ENCODE measurements around the gene NSDHL.
A peak's percentile ranks its signal among the peaks of the same experiment; 100 is the strongest.
"Not testable (repeated sequence)": the region's sequence is repeated elsewhere in the genome, so short reads cannot be mapped to it uniquely, and the experiment has no call there.

NSDHL gene

DNA sequence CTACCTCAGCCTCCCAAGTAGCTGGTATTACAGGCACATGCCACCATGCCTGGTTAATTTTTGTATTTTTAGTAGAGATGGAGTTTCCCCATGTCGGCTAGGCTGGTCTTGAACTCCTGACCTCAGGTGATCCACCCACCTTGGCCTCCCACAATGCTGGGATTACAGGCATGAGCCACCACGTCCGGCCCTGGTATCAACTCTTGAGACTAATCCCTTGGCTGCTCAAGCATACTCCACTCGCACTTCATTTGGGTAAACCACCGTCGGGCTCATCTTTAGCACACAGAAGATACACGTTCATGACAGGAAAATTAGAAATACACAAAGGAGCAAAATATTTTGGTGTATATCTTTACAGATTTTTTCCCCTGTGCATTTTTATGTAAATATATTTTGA lies 79.2 kb downstream of the NSDHL start:
- not testable (repeated sequence) for DNase-seq (ENCODE audit: low spot score); FAIRE-seq

DNA sequence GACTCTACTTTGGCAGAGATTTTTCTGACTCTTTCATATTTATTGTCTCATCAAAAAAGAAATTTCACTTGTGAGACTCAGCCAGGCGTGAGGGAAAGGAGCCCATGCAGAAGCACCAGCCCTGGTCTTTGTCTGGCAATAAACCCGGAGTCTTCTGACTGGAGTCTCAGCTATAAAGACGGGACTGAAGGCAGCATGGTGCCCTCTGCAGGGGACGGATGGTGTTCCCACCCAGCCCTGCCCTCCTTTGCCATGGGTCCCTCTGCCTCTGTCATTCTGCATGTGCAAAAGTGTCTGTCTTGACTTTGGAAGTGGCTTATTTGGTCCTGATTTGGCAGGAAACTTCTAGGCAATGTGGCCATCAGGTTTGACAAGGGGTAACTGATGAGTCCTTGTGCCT lies 81.2 kb downstream of the NSDHL start:
- no peak for FAIRE-seq

DNA sequence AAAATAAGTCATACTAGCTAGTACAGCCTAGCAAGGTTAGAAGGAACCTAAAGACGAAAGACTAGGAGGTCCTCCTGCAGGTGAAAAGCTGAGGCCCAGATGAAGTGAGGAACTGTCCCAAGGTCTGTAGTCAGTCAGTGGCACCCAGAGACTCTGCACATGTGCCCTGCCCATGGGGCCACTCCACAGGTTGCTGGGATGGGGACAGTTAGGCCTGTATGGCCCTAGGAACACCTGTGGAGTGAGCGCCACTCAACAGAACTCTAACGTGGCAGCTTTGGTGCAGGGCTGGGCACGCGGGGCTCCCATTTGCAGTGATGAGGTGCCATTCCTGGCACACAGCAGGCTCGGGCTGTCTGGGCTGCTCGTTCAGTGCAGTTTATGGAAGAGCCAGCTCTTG lies 81.8 kb downstream of the NSDHL start:
- DNase-seq (ENCODE audit: low spot score): no peak
- no peak for FAIRE-seq

More for the DNA sequence above, 81.2 kb downstream of the NSDHL start:
- DNase-seq (ENCODE audit: low spot score): no peak

DNA sequence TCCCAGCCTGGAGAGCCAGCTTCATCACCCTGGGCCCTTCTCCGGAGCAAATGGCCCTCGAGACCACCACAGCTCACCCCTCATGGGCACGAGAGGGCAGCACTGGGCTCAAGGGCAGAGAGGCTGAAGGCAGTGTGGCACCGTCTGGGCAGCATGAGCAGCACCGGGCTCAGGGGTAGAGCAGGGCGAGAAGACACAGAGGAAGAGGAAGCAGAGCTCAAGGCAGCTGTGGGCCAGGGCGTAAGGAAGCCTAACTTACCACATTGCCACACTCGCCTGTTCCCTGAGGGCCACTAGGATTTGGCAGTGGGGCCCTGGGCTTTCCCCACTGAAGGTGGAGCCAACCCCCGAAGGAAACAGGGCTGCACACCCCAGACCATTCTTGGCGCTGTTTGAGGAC lies 82.5 kb downstream of the NSDHL start:
- DNase-seq (ENCODE audit: low spot score) (no peak), FAIRE-seq (no peak)

DNA sequence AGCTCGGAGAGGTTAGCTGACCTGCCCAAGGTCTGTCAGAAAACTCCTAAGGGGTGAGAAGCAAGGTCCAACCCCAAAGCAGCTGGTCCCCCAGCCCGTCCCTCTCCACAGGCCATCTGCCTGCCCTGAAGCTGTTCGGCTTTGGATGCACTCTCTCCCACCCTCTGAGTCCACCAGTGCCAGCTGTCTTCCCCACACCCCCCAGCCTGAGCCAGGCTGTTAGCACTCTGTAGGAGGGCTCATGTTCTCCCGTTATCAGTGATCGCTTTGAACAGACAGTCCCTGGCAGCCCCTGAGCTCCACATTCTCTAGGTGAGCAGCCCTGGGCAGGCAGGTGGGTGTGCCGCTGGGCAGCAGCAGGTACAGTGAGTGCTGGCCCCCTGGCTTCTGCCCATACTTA lies 83.0 kb downstream of the NSDHL start:
- no peak for FAIRE-seq
- no peak for DNase-seq (ENCODE audit: low spot score)

DNA sequence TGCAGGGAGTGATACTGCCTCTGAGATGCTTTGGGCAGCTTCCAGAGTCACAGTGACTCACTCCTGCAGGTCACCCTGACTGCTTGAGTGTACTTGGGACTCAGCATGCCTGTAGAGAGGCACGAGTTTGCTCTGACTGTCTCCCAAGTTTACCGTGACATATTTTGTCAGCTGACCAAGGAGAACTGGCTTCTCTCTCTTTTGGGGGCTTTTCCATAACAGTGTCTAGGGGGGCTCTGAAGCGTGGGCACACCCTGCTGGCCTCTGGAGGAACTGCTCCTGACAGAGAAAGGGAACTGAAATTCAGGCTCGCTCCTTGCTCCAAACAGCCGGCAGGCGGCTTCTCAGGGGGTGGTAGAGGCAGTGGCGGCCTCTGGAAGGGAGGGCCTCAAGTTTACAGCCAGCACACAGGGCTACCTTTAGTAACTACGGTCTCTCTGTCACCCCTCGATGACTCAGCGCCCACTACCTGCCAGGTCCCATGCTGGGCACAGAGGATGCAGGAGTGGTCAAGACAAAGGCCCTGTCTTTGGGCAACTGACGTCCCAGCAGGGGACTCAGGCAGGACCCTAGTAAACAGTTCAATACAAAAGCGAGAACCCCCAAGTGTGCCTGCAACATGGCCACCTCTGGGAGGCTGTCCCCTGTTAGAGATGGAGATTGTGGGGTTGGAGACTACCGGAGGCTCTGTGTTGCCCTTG lies 84.8 kb downstream of the NSDHL start:
- FAIRE-seq (no peak), DNase-seq (ENCODE audit: low spot score) (peak; percentile 26)

DNA sequence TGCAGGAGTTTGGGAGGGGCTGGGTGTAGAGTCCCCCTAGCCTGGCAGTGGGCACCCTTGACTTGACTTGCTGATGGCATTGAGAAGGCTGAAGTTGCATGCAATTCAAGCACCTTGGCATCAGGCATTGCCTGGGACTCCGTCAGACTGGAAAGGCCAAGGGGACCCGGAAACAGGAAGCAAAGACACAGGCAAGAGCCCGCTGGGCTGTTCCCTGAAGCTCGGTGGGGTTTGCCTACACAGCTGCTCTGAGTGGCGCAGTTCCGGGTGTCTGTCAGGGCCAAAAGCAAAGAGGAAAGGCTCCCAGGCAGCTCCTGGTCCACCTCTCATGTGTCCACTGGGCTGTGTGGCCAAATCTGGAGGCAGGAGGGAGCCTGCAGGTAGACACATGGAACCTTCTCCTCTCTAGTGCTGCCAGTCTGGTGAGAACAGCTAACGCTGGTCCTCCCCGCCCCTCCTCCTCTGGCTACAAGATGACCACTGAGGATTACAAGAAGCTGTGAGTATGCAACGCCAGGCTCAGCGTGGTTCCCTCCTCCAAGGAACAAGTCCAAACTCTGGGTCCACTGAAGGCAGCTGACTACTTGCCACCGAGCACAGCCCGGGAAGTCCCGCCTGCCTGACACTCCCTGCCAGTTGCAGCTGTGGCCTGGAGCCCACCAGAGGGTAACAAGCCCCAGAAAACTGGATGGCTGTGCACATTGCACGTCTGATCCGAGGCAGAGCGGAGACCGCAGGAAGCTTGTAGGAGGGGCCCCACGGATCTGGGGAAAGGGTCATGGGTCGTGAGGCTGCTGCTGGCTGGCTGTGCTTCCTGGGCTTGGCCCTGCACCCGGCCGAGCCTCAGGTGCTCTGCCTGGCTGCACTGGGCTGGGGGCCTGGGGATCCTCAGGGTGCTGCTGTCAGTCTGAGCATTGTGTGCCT lies 87.1 kb downstream of the NSDHL start:
- FAIRE-seq: no peak
- no peak for DNase-seq (ENCODE audit: low spot score)

DNA sequence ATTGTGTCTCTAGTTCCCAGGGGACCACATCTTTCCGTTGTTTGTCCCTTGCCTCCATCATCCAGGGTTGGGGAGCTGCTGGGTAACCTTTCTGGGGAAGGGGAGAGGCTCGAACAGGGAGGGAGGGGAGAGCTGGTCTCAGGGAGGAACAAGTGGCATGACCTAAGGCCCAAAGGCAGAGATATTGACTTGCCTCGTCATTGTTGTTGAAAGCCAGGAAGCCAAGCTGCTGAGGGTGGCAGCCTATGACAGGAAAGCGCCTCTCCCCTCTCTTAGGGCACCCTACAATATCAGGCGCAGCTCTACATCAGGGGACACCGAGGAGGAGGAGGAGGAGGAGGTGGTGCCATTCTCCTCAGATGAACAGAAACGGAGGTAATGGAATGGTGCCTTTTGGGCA lies 87.8 kb downstream of the NSDHL start:
- DNase-seq (ENCODE audit: low spot score): no peak
- no peak for FAIRE-seq

All from urothelium cell line (cell line).